Ishikawa (cell line): Measurements from ENCODE around the gene DNAAF9.

Experiments
- CEBPB ChIP-seq: IDR thresholded peaks from 2 replicates; pipeline ENCODE4 v1.6.1; 2012
- MAX ChIP-seq: IDR thresholded peaks from 2 replicates; pipeline ENCODE4 v1.6.1; 2012
- TCF12 ChIP-seq: IDR thresholded peaks from 2 replicates; pipeline ENCODE4 v1.6.1; 2012; ENCODE audit warnings: low read depth

DNAAF9 gene

DNA sequence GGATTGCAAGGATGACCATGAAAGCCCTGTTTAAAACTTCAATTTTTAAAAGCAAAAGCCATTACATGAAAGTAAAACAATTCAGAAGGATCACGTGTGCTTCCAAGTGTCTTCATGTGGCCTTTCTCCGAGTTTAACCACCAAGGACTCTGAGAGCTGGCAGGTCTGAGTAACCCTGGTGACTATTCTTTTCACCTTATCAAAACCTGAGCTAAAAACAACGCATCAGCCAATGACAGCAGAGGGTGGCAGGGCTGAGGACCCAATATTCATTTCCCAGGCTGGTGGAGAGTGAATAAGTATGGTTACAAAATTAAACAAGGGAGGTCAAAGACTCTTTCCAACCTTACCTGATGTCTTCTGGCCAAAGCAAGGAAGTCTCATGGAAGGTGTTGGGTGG lies 46.7 kb downstream of the DNAAF9 start:
- TF ChIP-seq CEBPB = no peak

DNA sequence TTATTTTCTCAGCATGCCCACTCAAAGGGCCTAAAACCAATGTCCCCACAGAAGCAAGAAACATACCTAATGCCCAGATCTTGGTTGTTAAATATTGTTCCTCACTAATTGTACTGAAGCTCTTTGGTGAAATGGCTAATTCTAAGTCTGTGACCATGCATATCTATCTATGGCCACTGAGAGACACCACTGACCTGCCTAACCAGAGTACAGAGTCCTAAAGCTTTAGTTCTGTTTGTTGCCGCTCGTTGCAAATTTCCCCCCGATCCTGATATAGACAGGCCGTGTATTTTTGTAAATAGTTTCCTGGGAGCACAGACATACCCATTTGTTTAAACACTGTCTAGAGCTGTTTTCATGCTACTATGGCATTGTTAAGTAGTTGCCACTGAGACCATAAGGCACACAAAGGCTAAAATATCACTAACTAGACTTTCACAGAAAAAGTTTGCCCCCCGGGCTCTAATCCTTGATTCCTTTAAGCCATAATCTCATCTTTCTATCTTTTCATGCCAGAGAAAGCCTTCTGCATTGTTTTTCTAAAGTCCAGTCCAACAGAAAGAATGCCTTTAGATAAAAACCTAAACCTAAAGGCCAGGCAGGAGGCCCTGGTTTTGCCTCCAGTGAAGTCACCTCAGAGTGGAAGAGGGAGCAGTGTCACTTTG lies 48.7 kb downstream of the DNAAF9 start:
- TF ChIP-seq TCF12 = no peak
- TF ChIP-seq MAX = no peak
